OCI-LY1 (cell line): ENCODE results near the gene SEC23A.

ENCODE experiments used
- H2AFZ ChIP-seq: fragments of 200-600 bp; sonication (generic), shearing (Covaris generic); 2 replicates; pipeline ENCODE4 v1.6.0; 2014; ENCODE audit warnings: antibody characterized with exemption, mild to moderate bottlenecking, low read length
- H3F3A ChIP-seq: fragments of 200-600 bp; sonication (generic), shearing (Covaris generic); 2 replicates; pipeline ENCODE4 v1.6.0; 2014; ENCODE audit warnings: mild to moderate bottlenecking, antibody characterized with exemption, low read length, moderate library complexity; ENCODE audit not compliant: insufficient read depth
- H3K27ac ChIP-seq: fragments of 200-600 bp; sonication (generic); 2 replicates; pipeline ENCODE4 v1.5.1; 2014; ENCODE audit warnings: low read length, mixed run types, mild to moderate bottlenecking, low read depth; ENCODE audit not compliant: poor library complexity, severe bottlenecking
- H3K27me3 ChIP-seq: fragments of 200-600 bp; sonication (generic); 2 replicates; pipeline ENCODE4 v1.6.0; 2014; ENCODE audit warnings: antibody characterized with exemption, mild to moderate bottlenecking, low read length, moderate library complexity; ENCODE audit not compliant: insufficient read depth
- H3K36me3 ChIP-seq: fragments of 200-600 bp; sonication (generic); 2 replicates; pipeline ENCODE4 v1.6.1; 2014; ENCODE audit warnings: mild to moderate bottlenecking, antibody characterized with exemption, low read length, moderate library complexity, mixed read lengths; ENCODE audit not compliant: insufficient read depth
- H3K4me1 ChIP-seq: fragments of 200-600 bp; sonication (generic); 2 replicates; pipeline ENCODE4 v1.5.1; 2014; ENCODE audit warnings: mild to moderate bottlenecking, low read length, moderate library complexity; ENCODE audit not compliant: insufficient read depth, severe bottlenecking
- H3K4me2 ChIP-seq: fragments of 200-600 bp; sonication (generic), shearing (Covaris generic); 2 replicates; pipeline ENCODE4 v1.6.1; 2014; ENCODE audit warnings: low read length
- H3K4me3 ChIP-seq: fragments of 200-600 bp; sonication (generic); 2 replicates; pipeline ENCODE4 v1.5.1; 2014; ENCODE audit warnings: low read length, low read depth, mild to moderate bottlenecking, mixed read lengths; ENCODE audit not compliant: poor library complexity, severe bottlenecking
- H3K79me2 ChIP-seq: fragments of 200-600 bp; shearing (Covaris generic); 2 replicates; pipeline ENCODE4 v1.6.1; 2016; ENCODE audit warnings: mixed run types, low read length, mixed read lengths; ENCODE audit not compliant: insufficient read depth
- H3K9ac ChIP-seq: fragments of 200-600 bp; sonication (generic), shearing (Covaris generic); 2 replicates; pipeline ENCODE4 v1.6.1; 2014; ENCODE audit warnings: mild to moderate bottlenecking, low read length, mixed read lengths
- H3K9me2 ChIP-seq: fragments of 200-600 bp; sonication (generic), shearing (Covaris generic); 2 replicates; pipeline ENCODE4 v1.6.1; 2014; ENCODE audit warnings: low read depth, mild to moderate bottlenecking, low read length, mixed read lengths
- H3K9me3 ChIP-seq: fragments of 200-600 bp; shearing (Covaris generic); 2 replicates; pipeline ENCODE4 v1.6.1; 2014; ENCODE audit warnings: low read length, mixed read lengths
- H4K20me1 ChIP-seq: fragments of 200-600 bp; sonication (generic), shearing (Covaris generic); 2 replicates; pipeline ENCODE4 v1.6.0; 2016; ENCODE audit warnings: mild to moderate bottlenecking, low read length; ENCODE audit not compliant: insufficient read depth
- CTCF ChIP-seq: fragments of 200-600 bp; sonication (generic), shearing (Covaris generic); IDR thresholded peaks from 2 replicates; pipeline ENCODE4 v1.5.1; 2017; ENCODE audit warnings: mild to moderate bottlenecking, antibody characterized with exemption, low read length, moderate library complexity, mixed read lengths
- EZH2 ChIP-seq: fragments of 200-600 bp; sonication (generic), shearing (Covaris generic); IDR thresholded peaks from 2 replicates; pipeline ENCODE4 v1.8.0; 2017; ENCODE audit warnings: borderline replicate concordance, mixed run types, mild to moderate bottlenecking, antibody characterized with exemption, low read length, moderate library complexity, mixed read lengths

The SEC23A gene

GRCh38 chr14:39094515-39094914 is 8.5 kb downstream of the SEC23A start:
- no peak overlapping the region for H3K9ac ChIP-seq
- no peaks in the 10 kb centered on the region; the same call in 1 of the 2 replicates for H3K79me2 ChIP-seq
- peaks cover 52% of the 10 kb centered on the region for H3K36me3 ChIP-seq
- no peaks in the 10 kb centered on the region for H3K9me3 ChIP-seq
- H3K4me1 ChIP-seq: peaks cover 11% of the 10 kb centered on the region
- H3K27ac ChIP-seq: no peak overlapping the region
- no peak overlapping the region for H3K4me3 ChIP-seq
- H4K20me1 ChIP-seq: no peaks in the 10 kb centered on the region
- no peak for TF ChIP-seq EZH2
- TF ChIP-seq CTCF: no peak
- no peak overlapping the region for H2AFZ ChIP-seq
- no peaks in the 10 kb centered on the region for H3F3A ChIP-seq
- H3K9me2 ChIP-seq: no peaks in the 10 kb centered on the region
- no peaks in the 10 kb centered on the region for H3K27me3 ChIP-seq
- H3K4me2 ChIP-seq: no peak overlapping the region

GRCh38 chr14:39091716-39092115 is 11.3 kb downstream of the SEC23A start:
- H3K9ac ChIP-seq: no peak overlapping the region
- no peak overlapping the region for H3K4me3 ChIP-seq
- no peaks in the 10 kb centered on the region for H3K9me2 ChIP-seq
- no peaks in the 10 kb centered on the region for H3K4me1 ChIP-seq
- peaks cover 71% of the 10 kb centered on the region for H3K36me3 ChIP-seq
- no peak for TF ChIP-seq EZH2
- no peak for TF ChIP-seq CTCF
- no peaks in the 10 kb centered on the region for H3K9me3 ChIP-seq
- no peak overlapping the region for H3K27ac ChIP-seq
- H4K20me1 ChIP-seq: no peaks in the 10 kb centered on the region
- no peaks in the 10 kb centered on the region for H3F3A ChIP-seq
- H3K79me2 ChIP-seq: no peaks in the 10 kb centered on the region
- no peak overlapping the region for H2AFZ ChIP-seq
- no peaks in the 10 kb centered on the region for H3K27me3 ChIP-seq
- no peak overlapping the region for H3K4me2 ChIP-seq

GRCh38 chr14:39090548-39091111 is 12.4 kb downstream of the SEC23A start:
- no peak overlapping the region for H3K4me2 ChIP-seq
- no peaks in the 10 kb centered on the region for H3K27me3 ChIP-seq
- no peaks in the 10 kb centered on the region for H3K9me2 ChIP-seq
- H4K20me1 ChIP-seq: no peaks in the 10 kb centered on the region
- H3K27ac ChIP-seq: no peak overlapping the region
- TF ChIP-seq CTCF: no peak
- TF ChIP-seq EZH2: no peak
- H3K79me2 ChIP-seq: no peaks in the 10 kb centered on the region
- no peaks in the 10 kb centered on the region for H3F3A ChIP-seq
- H3K4me3 ChIP-seq: no peak overlapping the region
- no peak overlapping the region for H2AFZ ChIP-seq
- no peaks in the 10 kb centered on the region for H3K4me1 ChIP-seq
- no peak overlapping the region for H3K9ac ChIP-seq
- no peaks in the 10 kb centered on the region for H3K9me3 ChIP-seq
- peaks cover 78% of the 10 kb centered on the region for H3K36me3 ChIP-seq
